Measurements from ENCODE around the gene BMAL2. TPM values are rescaled to one million over a fixed set of nuclear protein-coding genes. Genes with fewer than 3 reads are reported as not detected.

The BMAL2 gene
- total and polyA plus RNA-seq, 2 of the 13 experiments (the other 11 are each of a cell fraction or from before 2014, with no cell fraction given): 4.8 to 27.4 TPM

DNA sequence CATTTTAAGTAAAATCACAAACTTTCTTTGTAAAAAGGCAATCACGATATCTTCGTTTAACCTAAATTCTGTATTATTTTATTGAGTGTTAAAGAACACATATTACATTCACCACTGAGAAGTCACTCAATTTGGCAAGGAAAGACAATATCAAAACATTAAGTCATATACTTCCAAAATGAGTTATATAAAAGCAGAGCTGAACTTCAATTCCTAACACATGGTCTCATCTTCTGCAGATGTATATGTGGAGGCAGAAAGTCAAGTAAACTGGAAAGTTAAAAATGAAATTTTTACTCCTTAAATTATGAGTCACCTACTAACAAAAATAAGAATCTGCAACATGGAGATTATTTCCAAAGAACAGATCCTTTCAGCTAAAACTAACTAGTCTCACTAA, 28.7 kb downstream of the BMAL2 start:
- Histone ChIP-seq H3K9me3 (ENCODE audit: low read length) (no peaks in the 10 kb centered on the region), H3K27ac (ENCODE audit: extremely low read length, insufficient read depth, low read length) (no peak overlapping the region), H2AFZ (ENCODE audit: low read length) (no peak overlapping the region), H3K79me2 (ENCODE audit: insufficient read depth, low read length) (no peaks in the 10 kb centered on the region), H3K4me2 (ENCODE audit: low read depth, low read length) (no peak overlapping the region), H3K9ac (ENCODE audit: insufficient read depth, low read depth, low read length) (no peak overlapping the region), H3K27me3 (ENCODE audit: control insufficient read depth in 1 of 2, insufficient read depth in 2 of 2, low read length in 2 of 2) (no peaks in the 10 kb centered on the region), H3K36me3 (replicated peaks in 1 of 2; ENCODE audit: control insufficient read depth in 1 of 2, insufficient read depth in 2 of 2, low read length in 2 of 2) (0 out of 5 replicates have a peak, but pooled peaks cover 0 to 2% of the 10 kb centered on the region in 2 experiments), H3K4me3 (replicated peaks in 1 of 3; ENCODE audit: insufficient read depth in 1 of 3, low read depth in 2 of 3, low read length in 3 of 3) (no peak overlapping the region), H3K4me1 (ENCODE audit: insufficient read depth, low read length) (peaks cover 9% of the 10 kb centered on the region; the same call in 1 of the 2 replicates), H4K20me1 (ENCODE audit: insufficient read depth, low read length) (no peaks in the 10 kb centered on the region)
- in situ Hi-C loops (cut with HindIII; ENCODE audit: extremely low pct_ligation_motif_present, low pct_unique_long_range_greater_than_20kb): no loop called here
- BruUV-seq (replicated peaks): no TSS peak
- ATAC-seq (no peak), FAIRE-seq (no peak), DNase-seq (ENCODE audit: low spot score) (no peak)
- WGBS (ENCODE audit: low lambda C conversion rate): 97% methylated on average over 2 of the region's 2 CpGs
- POLR2A ChIA-PET: interaction anchor here (0.6 kb wide), 1 partner anchor 359 kb away, joined by 4 read pairs; no protein-coding TSS in a partner anchor
- TF ChIP-seq, protein P1, sequence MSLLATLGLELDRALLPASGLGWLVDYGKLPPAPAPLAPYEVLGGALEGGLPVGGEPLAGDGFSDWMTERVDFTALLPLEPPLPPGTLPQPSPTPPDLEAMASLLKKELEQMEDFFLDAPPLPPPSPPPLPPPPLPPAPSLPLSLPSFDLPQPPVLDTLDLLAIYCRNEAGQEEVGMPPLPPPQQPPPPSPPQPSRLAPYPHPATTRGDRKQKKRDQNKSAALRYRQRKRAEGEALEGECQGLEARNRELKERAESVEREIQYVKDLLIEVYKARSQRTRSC (CRISPR knock-in tag; IDR thresholded peaks at IDR 0.05; ENCODE audit: low read depth): no peak
- TF ChIP-seq ISX (CRISPR knock-in tag; conservative IDR thresholded peaks at IDR 0.05) (no peak), TBL1XR1 (IDR thresholded peaks at IDR 0.05; ENCODE audit: borderline replicate concordance, low read length, partially characterized antibody) (no peak), ZNF343 (CRISPR knock-in tag; IDR thresholded peaks at IDR 0.05) (no peak), NCOA1 (CRISPR knock-in tag; IDR thresholded peaks at IDR 0.05) (no peak), SMYD3 (CRISPR knock-in tag; IDR thresholded peaks at IDR 0.05) (no peak), KLF15 (CRISPR knock-in tag; IDR thresholded peaks at IDR 0.05; ENCODE audit: borderline replicate concordance) (no peak)
- TF ChIP-seq, protein P2, sequence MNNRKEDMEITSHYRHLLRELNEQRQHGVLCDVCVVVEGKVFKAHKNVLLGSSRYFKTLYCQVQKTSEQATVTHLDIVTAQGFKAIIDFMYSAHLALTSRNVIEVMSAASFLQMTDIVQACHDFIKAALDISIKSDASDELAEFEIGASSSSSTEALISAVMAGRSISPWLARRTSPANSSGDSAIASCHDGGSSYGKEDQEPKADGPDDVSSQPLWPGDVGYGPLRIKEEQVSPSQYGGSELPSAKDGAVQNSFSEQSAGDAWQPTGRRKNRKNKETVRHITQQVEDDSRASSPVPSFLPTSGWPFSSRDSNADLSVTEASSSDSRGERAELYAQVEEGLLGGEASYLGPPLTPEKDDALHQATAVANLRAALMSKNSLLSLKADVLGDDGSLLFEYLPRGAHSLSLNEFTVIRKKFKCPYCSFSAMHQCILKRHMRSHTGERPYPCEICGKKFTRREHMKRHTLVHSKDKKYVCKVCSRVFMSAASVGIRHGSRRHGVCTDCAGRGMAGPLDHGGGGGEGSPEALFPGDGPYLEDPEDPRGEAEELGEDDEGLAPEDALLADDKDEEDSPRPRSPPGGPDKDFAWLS (CRISPR knock-in tag; IDR thresholded peaks at IDR 0.05; ENCODE audit: borderline replicate concordance): no peak
- TF ChIP-seq, protein P3, sequence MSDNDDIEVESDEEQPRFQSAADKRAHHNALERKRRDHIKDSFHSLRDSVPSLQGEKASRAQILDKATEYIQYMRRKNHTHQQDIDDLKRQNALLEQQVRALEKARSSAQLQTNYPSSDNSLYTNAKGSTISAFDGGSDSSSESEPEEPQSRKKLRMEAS (IDR thresholded peaks at IDR 0.05): no peak
- intact Hi-C loops (cut with micrococcal nuclease; ENCODE audit: unreplicated experiment): no loop called here
- CTCF ChIA-PET (ENCODE audit: low intra/inter-chr PET ratio, low total read pairs): no interaction called here
